HG03060 (cell line): Measurements from ENCODE around the gene NR1I2.

Experiments
- ATAC-seq: cut with Tn5 transposase; IDR thresholded peaks from one replicate; pipeline ENCODE4 v1.9.1; 2021; ENCODE audit warnings: low read depth, moderate number of reproducible peaks; ENCODE audit not compliant: unreplicated experiment

The NR1I2 gene

DNA sequence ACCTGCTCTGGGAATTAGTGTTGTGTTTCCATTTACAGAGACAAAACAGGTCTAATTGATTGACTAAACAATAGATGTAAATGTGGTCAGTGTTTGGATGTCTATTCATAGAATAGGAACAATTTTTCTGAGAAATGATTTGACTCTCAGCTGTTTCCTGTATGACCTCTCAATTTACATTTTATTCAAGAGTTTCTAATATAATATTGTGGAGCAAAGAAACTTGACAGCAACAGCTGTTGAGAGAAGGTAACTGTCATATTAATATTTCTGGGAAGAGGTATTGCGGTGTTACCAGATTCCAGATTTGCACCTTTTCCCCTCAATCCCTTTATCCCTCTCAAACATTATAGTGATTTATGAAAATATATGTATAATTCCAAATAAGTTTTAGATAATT, 3.7 kb upstream of the NR1I2 start:
- no peak for ATAC-seq

DNA sequence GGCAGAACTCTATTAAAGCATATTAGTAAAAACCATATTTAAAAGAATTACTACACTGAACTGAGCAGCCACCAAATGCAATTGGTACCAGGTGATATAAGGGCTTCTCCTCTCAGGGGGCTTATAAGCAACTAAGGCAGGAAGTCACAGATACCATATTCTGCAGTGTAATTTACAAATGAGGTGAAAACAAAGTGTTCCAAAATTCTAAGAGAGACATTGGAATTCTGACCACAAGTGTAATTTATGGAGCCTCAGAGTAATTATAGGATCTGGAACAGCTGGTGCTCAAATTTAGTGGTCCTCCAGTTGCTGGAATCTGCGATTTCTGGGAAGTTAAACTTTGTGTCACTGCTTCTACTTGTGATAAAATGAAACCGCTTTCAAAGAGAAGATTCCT, 3.1 kb upstream of the NR1I2 start:
- no peak for ATAC-seq

DNA sequence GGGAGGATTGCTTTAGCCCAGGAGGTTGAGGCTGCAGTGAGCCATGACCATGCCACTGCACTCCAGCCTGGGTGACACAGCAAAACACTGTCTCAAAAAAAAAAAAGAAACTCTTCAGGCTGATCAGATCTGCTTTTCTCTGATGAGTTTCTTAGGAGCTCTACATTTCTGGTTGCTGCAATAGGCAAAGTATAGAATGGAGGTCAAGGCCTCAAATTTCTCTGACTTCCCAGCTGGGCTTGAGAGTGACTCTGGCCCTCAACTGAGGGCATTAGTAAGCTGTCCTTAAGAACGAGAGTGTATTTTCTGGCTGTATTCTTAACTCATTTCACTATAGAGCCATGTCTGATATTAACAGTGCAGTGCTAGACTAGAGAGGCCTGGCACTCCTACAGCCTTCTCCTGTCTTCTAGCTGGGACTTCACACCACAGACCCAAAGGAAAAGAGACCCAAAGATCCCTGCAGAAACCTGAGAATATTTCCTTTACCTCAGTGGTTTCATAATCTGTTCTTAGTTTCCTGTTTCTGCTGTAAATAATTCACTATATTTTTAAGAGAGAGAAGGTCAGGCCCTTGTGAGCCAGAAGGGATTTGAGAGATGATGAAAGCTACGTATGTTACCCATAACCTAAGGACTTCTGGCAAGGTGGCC, 2.0 kb upstream of the NR1I2 start:
- no peak for ATAC-seq

- no peak for ATAC-seq
Measured at GRCh38 chr3:119782460-119782859, 559 bp downstream of the NR1I2 start.

DNA sequence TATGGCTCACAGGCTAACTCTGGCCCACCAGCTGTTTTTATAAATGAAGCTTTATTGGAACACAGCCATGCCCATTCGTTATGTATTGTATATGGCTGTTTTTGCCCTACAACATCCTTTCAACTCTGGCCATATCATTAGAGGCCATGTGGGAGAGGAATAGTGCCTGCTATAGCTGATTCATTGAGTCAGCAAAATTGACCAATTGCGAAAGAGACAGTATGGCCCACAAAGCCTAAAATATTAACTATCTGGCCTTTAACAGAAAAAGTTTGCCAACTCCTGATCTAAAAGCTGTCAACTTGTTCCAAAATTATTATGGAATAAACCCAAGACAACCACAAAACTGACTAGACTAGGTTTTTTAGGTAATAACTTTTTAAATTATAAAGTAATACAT, 1.4 kb downstream of the NR1I2 start:
- no peak for ATAC-seq

DNA sequence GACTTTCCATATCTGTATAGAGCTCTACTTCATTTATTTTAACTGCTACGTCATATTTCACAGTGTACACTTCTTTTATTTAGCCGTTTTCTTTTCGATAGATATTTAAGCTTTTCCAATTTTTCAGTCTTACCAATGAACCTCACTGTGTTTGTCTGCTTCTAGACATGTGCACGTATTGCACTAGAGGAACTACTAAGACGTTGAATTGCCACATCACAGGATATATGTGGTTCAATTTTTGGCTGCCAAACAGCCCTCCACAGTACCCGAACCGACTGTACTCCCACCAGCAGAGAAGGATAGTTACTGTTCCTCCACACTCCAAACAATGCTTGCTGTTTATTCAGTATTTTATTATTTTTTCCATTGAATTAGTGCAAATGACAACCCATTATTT, 2.0 kb downstream of the NR1I2 start:
- ATAC-seq: no peak

DNA sequence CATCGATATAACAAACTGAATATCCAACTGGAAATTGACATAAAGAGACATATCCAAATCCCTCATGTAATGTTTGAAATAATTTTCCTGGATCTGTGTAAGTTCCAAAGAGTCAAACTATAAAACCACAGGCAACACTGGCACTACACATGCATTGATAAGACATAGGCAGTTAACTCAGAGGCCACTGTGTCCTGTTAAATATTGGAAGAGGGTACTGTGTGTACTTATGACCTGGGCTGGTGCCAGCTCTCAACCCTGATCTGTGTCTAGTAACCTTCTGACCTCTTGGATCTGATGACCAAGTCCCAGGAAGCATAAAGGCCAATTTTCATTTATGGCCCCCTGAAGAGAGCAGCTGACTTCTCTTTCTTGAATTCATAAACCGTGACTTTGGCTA, 4.5 kb downstream of the NR1I2 start:
- no peak for ATAC-seq

GRCh38 chr3:119790369-119790768, 8.5 kb downstream of the NR1I2 start:
- ATAC-seq: no peak

- no peak for ATAC-seq
Measured at GRCh38 chr3:119792270-119792669, 10.4 kb downstream of the NR1I2 start.

GRCh38 chr3:119794401-119794800, 12.5 kb downstream of the NR1I2 start:
- ATAC-seq: no peak

DNA sequence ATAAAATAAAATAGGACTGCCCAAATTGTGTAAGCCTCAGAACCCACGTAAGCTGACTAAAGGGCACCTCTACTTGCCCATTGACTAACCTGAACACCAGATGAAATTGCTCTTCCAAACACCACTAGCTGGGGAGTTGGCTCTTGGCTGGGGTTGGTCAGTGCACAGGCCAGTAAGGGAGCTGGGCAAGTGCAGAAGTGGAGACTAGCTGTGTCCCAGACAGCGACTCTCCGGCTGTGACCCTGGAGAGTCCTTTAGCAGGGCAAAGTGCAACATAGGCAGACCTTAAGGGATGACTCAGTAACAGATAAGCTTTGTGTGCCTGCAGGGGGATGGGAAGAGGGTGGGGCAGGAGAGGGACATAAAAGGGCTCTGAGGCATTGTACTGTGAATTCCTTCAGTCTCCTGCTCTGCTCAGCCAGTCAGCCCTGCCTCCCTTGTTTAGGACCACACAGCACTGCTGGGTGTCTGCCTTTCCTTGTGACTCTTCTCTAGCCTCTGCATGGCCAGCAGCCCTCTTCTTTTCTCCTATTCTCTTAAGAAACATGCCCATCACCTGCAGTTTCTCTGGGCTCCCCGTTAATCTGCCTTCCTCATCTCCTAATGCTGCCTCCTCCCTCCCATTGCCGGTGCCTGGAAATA, 13.2 kb downstream of the NR1I2 start:
- no peak for ATAC-seq

GRCh38 chr3:119795849-119796248, 13.9 kb downstream of the NR1I2 start:
- no peak for ATAC-seq

DNA sequence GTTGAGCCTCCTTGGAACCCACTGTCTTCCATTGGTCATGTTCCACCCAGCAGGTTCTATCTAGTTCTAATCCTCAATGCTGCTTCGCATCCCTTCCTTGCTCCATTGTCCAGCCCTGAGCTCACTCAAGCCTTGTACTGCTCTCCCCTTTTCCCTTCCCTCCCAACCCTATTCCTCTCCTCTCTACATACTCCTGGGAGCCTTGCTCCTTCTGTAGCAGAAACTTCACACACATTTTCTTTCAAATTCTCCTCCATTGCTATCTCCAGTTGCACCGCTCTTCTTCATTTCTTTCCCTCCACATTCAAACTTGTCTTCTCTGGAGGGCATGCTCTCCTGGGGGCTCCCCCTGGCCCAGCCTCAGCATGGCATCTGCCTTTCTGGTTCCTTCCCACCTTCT, 14.5 kb downstream of the NR1I2 start:
- no peak for ATAC-seq

DNA sequence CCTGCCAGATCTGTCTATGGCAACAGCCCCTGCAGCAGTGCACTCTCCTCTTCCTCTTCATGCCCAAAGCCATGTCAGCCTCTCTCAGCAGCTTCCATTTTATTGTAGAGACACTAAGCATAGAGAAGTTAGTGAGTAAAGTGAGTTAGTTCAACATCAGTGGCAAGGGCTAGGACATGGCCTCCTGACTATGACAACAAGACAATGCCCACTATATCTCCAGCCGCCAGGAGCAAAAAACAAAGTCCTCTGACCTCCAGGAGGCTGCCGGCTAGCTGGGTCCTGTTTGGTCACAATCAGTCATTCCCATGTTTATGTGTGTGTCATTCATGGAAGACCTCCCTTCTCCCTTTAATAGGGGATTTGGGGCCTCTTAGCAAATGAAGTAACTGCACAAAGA, 14.9 kb downstream of the NR1I2 start:
- ATAC-seq: no peak

GRCh38 chr3:119800844-119801243, 18.9 kb downstream of the NR1I2 start:
- ATAC-seq: no peak

DNA sequence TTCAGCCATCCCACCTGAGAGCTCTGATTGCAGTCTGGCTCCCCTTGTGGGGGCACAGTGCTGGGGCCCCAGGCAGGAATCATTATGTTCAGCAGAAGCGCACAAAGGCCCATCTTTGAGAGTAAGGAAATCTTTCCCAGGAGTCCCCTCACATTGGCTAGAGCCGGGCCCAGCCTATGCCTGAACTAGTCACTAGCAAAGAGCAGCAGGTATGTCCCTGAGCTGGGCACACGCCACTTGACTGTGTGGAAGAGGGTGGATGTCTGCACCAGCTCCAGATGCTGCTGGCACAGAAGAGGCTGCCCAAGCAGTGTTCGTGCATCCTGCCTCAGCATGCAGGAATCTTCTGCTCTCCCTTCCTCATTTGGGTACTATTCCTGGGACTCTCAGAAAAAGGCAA, 26.3 kb downstream of the NR1I2 start:
- no peak for ATAC-seq

GRCh38 chr3:119808843-119809242, 26.9 kb downstream of the NR1I2 start:
- no peak for ATAC-seq

GRCh38 chr3:119809249-119810017, 27.5 kb downstream of the NR1I2 start:
- ATAC-seq: peak; percentile 13

DNA sequence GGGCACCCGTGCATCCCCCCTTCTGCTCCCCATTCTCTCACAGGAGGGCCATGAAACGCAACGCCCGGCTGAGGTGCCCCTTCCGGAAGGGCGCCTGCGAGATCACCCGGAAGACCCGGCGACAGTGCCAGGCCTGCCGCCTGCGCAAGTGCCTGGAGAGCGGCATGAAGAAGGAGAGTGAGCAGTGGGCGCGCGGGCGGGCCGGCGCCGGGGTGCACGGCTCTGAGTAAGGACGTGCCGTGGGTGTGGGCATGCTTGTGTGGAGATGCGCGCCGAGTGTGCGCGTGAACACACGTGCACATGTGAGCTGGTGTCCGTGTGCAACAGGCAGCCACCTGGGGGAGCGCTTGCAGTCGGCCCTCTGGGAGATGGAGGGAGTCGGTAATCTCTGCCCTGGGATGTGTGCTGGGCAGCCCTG, 28.1 kb downstream of the NR1I2 start:
- peak; percentile 67 for ATAC-seq

DNA sequence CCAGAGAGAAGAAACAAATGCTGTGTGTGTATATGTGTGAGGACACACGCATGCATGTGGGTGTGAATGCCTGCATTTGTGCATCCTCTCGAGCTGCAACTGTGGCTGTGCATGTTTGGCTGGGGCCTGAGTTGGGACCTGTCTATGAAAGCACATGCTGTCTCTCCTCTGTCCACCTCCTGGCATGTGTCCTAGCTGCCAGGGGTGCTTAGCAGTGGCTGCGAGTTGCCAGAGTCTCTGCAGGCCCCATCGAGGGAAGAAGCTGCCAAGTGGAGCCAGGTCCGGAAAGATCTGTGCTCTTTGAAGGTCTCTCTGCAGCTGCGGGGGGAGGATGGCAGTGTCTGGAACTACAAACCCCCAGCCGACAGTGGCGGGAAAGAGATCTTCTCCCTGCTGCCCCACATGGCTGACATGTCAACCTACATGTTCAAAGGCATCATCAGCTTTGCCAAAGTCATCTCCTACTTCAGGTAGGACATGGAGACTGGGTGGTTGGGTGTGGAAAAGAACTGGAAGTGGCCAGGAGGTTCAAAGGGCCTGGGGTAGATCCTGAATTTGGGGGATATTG, 30.7 kb downstream of the NR1I2 start:
- ATAC-seq: no peak

DNA sequence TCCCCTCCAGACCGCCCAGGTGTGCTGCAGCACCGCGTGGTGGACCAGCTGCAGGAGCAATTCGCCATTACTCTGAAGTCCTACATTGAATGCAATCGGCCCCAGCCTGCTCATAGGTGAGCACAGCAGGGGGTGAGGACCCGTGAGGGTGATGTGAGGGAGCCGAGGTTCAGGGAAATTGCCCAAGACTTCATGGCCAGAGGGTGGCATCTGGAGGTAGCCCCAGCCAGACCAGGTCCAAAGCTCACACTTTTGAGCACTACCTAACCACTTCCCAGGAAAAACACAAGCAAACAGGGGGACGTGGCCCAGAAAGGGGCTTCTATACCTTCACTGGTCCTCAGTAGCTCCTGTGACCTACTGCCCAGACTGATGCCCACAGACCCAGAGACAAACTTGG, 33.8 kb downstream of the NR1I2 start:
- no peak for ATAC-seq
